ENCODE results near the gene GLRX. TPM values are rescaled to one million over a fixed set of nuclear protein-coding genes. Genes with fewer than 3 reads are reported as not detected.

GLRX gene
- total and polyA plus RNA-seq, 2 of the 13 experiments (the other 11 are each of a cell fraction or from before 2014, with no cell fraction given): 63.8 to 499 TPM

- no peak for TF ChIP-seq ZNF280D (CRISPR knock-in tag; IDR thresholded peaks at IDR 0.05)
- no peak for TF ChIP-seq REL (CRISPR knock-in tag; conservative IDR thresholded peaks at IDR 0.05)
- TF ChIP-seq ZBTB42 (CRISPR knock-in tag; IDR thresholded peaks at IDR 0.05): no peak
- TF ChIP-seq SNAPC2 (CRISPR knock-in tag; IDR thresholded peaks at IDR 0.05): no peak
- no peak; the same call in 1 of the 2 replicates for TF ChIP-seq ZMAT3 (CRISPR knock-in tag; conservative IDR thresholded peaks at IDR 0.05)
- no peak for TF ChIP-seq AGO2 (optimal IDR thresholded peaks at IDR 0.05; ENCODE audit: low read depth, low read length)
- no peak for TF ChIP-seq PHB2 (IDR thresholded peaks at IDR 0.05; ENCODE audit: partially characterized antibody)
- TF ChIP-seq IRF9 (CRISPR knock-in tag; IDR thresholded peaks at IDR 0.05; ENCODE audit: borderline replicate concordance): no peak
- TF ChIP-seq GPBP1L1 (CRISPR knock-in tag; IDR thresholded peaks at IDR 0.05): no peak
- TF ChIP-seq KMT2B (CRISPR knock-in tag; IDR thresholded peaks at IDR 0.05): no peak
- TF ChIP-seq SETDB1 (CRISPR knock-in tag; IDR thresholded peaks at IDR 0.05; ENCODE audit: borderline replicate concordance): no peak
- no peak for TF ChIP-seq DDIT3 (CRISPR knock-in tag; IDR thresholded peaks at IDR 0.05)
- TF ChIP-seq TMF1 (CRISPR knock-in tag; IDR thresholded peaks at IDR 0.05; ENCODE audit: low read depth): no peak
- TF ChIP-seq SMC3 (IDR thresholded peaks at IDR 0.05; ENCODE audit: low read length): peak; percentile 15; the same call in 1 of the 2 replicates
- no peak for TF ChIP-seq MTF1 (CRISPR knock-in tag; IDR thresholded peaks at IDR 0.05)
- TF ChIP-seq, protein P1, sequence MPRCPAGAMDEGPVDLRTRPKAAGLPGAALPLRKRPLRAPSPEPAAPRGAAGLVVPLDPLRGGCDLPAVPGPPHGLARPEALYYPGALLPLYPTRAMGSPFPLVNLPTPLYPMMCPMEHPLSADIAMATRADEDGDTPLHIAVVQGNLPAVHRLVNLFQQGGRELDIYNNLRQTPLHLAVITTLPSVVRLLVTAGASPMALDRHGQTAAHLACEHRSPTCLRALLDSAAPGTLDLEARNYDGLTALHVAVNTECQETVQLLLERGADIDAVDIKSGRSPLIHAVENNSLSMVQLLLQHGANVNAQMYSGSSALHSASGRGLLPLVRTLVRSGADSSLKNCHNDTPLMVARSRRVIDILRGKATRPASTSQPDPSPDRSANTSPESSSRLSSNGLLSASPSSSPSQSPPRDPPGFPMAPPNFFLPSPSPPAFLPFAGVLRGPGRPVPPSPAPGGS (CRISPR knock-in tag; IDR thresholded peaks at IDR 0.05): peak; percentile 92
- TF ChIP-seq, protein P2, sequence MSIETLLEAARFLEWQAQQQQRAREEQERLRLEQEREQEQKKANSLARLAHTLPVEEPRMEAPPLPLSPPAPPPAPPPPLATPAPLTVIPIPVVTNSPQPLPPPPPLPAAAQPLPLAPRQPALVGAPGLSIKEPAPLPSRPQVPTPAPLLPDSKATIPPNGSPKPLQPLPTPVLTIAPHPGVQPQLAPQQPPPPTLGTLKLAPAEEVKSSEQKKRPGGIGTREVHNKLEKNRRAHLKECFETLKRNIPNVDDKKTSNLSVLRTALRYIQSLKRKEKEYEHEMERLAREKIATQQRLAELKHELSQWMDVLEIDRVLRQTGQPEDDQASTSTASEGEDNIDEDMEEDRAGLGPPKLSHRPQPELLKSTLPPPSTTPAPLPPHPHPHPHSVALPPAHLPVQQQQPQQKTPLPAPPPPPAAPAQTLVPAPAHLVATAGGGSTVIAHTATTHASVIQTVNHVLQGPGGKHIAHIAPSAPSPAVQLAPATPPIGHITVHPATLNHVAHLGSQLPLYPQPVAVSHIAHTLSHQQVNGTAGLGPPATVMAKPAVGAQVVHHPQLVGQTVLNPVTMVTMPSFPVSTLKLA (IDR thresholded peaks at IDR 0.05): peak; percentile 30; the same call in 1 of the 2 replicates
- peak; percentile 74 for TF ChIP-seq ZNF605 (CRISPR knock-in tag; IDR thresholded peaks at IDR 0.05)
- peak; percentile 62; the same call in 1 of the 2 replicates for TF ChIP-seq ZNF709 (CRISPR knock-in tag; IDR thresholded peaks at IDR 0.05)
- no peak for TF ChIP-seq ZNF639 (CRISPR knock-in tag; conservative IDR thresholded peaks at IDR 0.05)
Observed at GRCh38 chr5:95864944-95865504, 42.5 kb upstream of the GLRX start (continued).

Measured in HepG2 (cell line).